ENCODE measurements around the gene KIF26B. TPM values are rescaled to one million over a fixed set of nuclear protein-coding genes. Genes with fewer than 3 reads are reported as not detected.

Gene KIF26B
- total and polyA plus RNA-seq, 10 of the 15 experiments (the other 5 are each of a cell fraction or from before 2014, with no cell fraction given) = 0.35 to 11.6 (median 2.2) TPM

GRCh38 chr1:245495681-245496080 is 340.9 kb downstream of the KIF26B start (continued):
- TF ChIP-seq ZNF687 (IDR thresholded peaks at IDR 0.05) (no peak), MYC (IDR thresholded peaks at IDR 0.05; ENCODE audit: insufficient read depth, insufficient read length, insufficient replicate concordance, low read length, severe bottlenecking) (no peak), MXI1 (IDR thresholded peaks at IDR 0.05; ENCODE audit: low read depth, low read length) (no peak)

- Histone ChIP-seq H2AFZ (ENCODE audit: control insufficient read depth, low read depth, low read length) (no peak overlapping the region), H3K79me2 (ENCODE audit: control insufficient read depth, insufficient read depth, low read length) (no peaks in the 10 kb centered on the region), H3K27me3 (replicated peaks in 1 of 2; ENCODE audit: control insufficient read depth in 2 of 2, insufficient read depth in 2 of 2, low read length in 1 of 2) (no peaks in the 10 kb centered on the region), H4K20me1 (ENCODE audit: control insufficient read depth, insufficient read depth) (no peaks in the 10 kb centered on the region), H3K4me3 (no peak overlapping the region), H3K9me3 (replicated peaks; ENCODE audit: control insufficient read depth, insufficient read depth, low read length) (no peaks in the 10 kb centered on the region), H3K4me2 (ENCODE audit: control insufficient read depth, insufficient read depth) (no peak overlapping the region), H3K9ac (ENCODE audit: control insufficient read depth, insufficient read depth, low read length) (no peak overlapping the region), H3K36me3 (ENCODE audit: control insufficient read depth in 2 of 2, insufficient read depth in 2 of 2, low read length in 1 of 2) (no peaks in the 10 kb centered on the region), H3K4me1 (ENCODE audit: control insufficient read depth, insufficient read depth, low read length) (no peaks in the 10 kb centered on the region), H3K27ac (ENCODE audit: control insufficient read depth, insufficient read depth) (no peak overlapping the region)
- 52% methylated on average over 7 of the region's 7 CpGs for WGBS (ENCODE audit: insufficient coverage, insufficient replicate concordance, low lambda C conversion rate, missing lambda C conversion rate)
- intact Hi-C loops (cut with micrococcal nuclease; ENCODE audit: unreplicated experiment) = no loop called here
- no peak for DNase-seq (ENCODE audit: low read depth, low spot score)
- FAIRE-seq = no peak
- SMC1A ChIA-PET (ENCODE audit: uncharacterized antibody, unreplicated experiment) = no interaction called here
- BruUV-seq (replicated peaks) = no TSS peak
- no peak for ATAC-seq
- RAD21 ChIA-PET (ENCODE audit: unreplicated experiment) = no interaction called here
- CTCF ChIA-PET = no interaction called here
- in situ Hi-C loops (cut with MboI) = no loop called here
- POLR2A ChIA-PET = no interaction called here
- TF ChIP-seq E4F1 (IDR thresholded peaks at IDR 0.05; ENCODE audit: borderline replicate concordance, partially characterized antibody) = no peak
- TF ChIP-seq CREB1 (IDR thresholded peaks at IDR 0.05; ENCODE audit: low read depth) = no peak
- no peak for TF ChIP-seq CHD4 (IDR thresholded peaks at IDR 0.05)
- TF ChIP-seq STAT1 (conservative IDR thresholded peaks at IDR 0.05) = no peak
- TF ChIP-seq WRNIP1 (IDR thresholded peaks at IDR 0.05; ENCODE audit: borderline replicate concordance, low read depth, low read length) = no peak
- TF ChIP-seq CEBPZ (IDR thresholded peaks at IDR 0.05; ENCODE audit: low read depth, low read length) = no peak
- no peak for TF ChIP-seq BCLAF1 (IDR thresholded peaks at IDR 0.05)
Observed at GRCh38 chr1:245500546-245500945, 345.8 kb downstream of the KIF26B start.
